BE2C (cell line): ENCODE results near the gene LYRM4.
A peak's percentile ranks its signal among the peaks of the same experiment; 100 is the strongest.

ENCODE experiments used
- DNase-seq: peaks from one replicate; pipeline ENCODE4 v3.0.0-alpha.2; 2020
- H3K27me3 ChIP-seq: fragments of 250-450 bp; sonication (Bioruptor Pico); 2 replicates; pipeline ENCODE4 v1.5.1; 2020; ENCODE audit warnings: mild to moderate bottlenecking
- H3K36me3 ChIP-seq: fragments of 250-450 bp; sonication (Bioruptor Pico); 2 replicates; pipeline ENCODE4 v1.5.1; 2020; ENCODE audit warnings: mild to moderate bottlenecking
- H3K4me1 ChIP-seq: fragments of 250-450 bp; sonication (Bioruptor Pico); 2 replicates; pipeline ENCODE4 v1.5.1; 2020
- H3K4me3 ChIP-seq: 2 replicates; pipeline ENCODE4 v1.5.1; 2011; ENCODE audit warnings: low read depth, low read length
- H3K9me3 ChIP-seq: fragments of 250-450 bp; sonication (Bioruptor Pico); 2 replicates; pipeline ENCODE4 v1.5.1; 2020
- TF ChIP-seq, protein P1 (sequence below): IDR thresholded peaks from 2 replicates; pipeline ENCODE4 v1.5.1; 2012; ENCODE audit warnings: mild to moderate bottlenecking, low read depth, low read length

LYRM4 gene

DNA sequence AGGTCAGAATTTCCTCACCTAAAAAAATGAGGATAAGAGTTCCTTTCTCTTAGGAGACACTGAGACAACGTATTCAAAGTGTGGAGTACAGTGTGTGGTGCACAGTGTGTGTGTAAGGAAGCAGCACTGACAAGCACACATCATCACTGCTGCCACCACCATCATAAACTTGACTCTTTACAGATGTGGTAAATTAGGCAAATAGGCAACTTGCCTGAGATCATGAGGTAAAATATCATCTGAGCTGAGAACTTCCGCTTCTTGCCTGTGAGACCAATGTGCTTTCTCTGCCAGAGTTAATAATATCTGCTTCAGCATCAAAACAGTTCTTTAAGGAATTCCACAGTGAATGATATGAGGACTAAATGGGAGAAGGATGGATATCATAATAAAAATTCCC lies 52.7 kb downstream of the LYRM4 start:
- TF ChIP-seq, protein P1, sequence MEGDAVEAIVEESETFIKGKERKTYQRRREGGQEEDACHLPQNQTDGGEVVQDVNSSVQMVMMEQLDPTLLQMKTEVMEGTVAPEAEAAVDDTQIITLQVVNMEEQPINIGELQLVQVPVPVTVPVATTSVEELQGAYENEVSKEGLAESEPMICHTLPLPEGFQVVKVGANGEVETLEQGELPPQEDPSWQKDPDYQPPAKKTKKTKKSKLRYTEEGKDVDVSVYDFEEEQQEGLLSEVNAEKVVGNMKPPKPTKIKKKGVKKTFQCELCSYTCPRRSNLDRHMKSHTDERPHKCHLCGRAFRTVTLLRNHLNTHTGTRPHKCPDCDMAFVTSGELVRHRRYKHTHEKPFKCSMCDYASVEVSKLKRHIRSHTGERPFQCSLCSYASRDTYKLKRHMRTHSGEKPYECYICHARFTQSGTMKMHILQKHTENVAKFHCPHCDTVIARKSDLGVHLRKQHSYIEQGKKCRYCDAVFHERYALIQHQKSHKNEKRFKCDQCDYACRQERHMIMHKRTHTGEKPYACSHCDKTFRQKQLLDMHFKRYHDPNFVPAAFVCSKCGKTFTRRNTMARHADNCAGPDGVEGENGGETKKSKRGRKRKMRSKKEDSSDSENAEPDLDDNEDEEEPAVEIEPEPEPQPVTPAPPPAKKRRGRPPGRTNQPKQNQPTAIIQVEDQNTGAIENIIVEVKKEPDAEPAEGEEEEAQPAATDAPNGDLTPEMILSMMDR, result no peak
- no peaks in the 10 kb centered on the region for H3K27me3 ChIP-seq
- H3K4me1 ChIP-seq, result peaks cover 12% of the 10 kb centered on the region
- H3K9me3 ChIP-seq, result no peaks in the 10 kb centered on the region
- no peak overlapping the region for H3K4me3 ChIP-seq
- no peak for DNase-seq
- H3K36me3 ChIP-seq, result peaks cover 5% of the 10 kb centered on the region; the same call in 1 of the 2 replicates

DNA sequence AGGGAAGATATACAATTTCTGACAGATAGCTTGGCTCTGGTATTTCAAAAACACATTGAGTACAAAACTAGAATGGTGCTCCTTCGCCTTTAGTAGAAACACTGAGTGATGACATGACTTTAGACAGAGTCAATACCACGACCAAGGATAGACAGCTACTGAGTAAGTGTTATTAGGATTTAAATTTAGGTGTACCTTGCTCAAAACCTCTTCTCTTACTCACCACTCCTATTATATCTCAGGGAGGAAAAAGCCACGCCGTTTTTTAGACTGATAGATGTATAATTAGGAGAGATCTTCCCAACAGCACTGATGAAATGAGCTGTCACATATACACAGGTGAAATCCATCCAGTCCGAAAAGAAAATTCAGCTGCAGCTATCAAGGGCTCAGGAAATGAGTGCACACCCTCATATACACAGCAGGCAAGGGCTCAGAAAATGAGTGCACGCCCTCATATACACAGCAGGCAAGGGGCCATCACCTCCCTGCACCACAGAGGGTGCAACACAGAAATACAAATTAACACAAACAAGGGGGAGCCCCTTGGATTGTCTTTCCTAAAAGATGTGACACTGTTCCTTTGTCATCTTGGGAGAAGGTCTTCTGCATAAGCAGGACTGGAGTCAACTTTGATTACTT lies 53.7 kb downstream of the LYRM4 start:
- TF ChIP-seq, protein P1, result no peak
- DNase-seq, result no peak

DNA sequence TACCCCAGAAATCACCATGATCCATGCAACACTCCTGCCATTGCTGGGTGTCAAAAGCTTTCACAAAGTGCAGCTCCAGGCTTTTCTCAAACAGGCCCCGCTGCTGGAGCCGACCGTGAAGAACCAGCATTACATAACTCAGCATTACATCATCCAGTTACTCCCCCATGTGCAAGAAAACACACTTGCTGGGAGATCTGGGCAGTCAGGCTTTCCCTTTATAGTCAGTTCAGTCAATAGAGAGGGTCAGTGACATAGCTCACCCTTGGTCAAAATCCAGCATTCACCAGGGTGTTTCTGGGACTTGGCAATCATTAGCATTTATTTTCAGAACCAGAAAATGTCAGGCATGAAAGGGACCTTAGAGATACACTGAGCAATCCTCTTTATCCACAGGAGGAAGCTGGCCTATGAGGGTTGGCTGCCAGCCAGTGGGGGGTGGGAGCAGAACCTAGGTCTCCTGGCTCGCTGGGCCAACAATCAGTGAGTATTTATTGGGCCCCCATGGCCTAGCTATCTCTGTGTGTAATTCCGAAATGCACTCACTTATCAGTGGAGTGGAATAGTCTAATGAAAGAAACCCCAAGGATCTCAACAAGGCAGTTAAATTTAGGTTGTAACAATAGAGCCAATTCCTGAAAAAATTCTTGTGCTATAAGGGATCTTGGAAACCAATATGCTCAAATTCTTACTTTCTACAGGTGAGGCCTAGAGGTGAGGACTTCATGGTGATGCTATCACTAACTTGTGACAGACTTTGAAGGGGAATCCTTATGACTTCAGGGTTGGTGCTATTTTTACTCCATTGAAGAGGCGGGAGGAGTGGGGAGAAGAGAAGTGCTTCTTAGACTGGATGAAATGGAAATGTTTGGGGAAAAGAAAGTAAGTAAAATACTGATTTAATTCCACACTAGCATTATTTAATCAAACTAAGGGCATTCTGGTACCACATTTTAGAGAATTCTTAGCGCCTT lies 54.6 kb downstream of the LYRM4 start:
- TF ChIP-seq, protein P1, result no peak
- H3K4me3 ChIP-seq, result no peak overlapping the region
- H3K9me3 ChIP-seq, result no peaks in the 10 kb centered on the region
- peaks cover 12% of the 10 kb centered on the region for H3K4me1 ChIP-seq
- no peaks in the 10 kb centered on the region for H3K27me3 ChIP-seq
- peak; percentile 74 for DNase-seq
- no peaks in the 10 kb centered on the region for H3K36me3 ChIP-seq

More for the DNA sequence above, 53.7 kb downstream of the LYRM4 start:
- H3K36me3 ChIP-seq, result no peaks in the 10 kb centered on the region
- peaks cover 12% of the 10 kb centered on the region for H3K4me1 ChIP-seq
- H3K9me3 ChIP-seq, result no peaks in the 10 kb centered on the region
- H3K4me3 ChIP-seq, result no peak overlapping the region
- H3K27me3 ChIP-seq, result no peaks in the 10 kb centered on the region

DNA sequence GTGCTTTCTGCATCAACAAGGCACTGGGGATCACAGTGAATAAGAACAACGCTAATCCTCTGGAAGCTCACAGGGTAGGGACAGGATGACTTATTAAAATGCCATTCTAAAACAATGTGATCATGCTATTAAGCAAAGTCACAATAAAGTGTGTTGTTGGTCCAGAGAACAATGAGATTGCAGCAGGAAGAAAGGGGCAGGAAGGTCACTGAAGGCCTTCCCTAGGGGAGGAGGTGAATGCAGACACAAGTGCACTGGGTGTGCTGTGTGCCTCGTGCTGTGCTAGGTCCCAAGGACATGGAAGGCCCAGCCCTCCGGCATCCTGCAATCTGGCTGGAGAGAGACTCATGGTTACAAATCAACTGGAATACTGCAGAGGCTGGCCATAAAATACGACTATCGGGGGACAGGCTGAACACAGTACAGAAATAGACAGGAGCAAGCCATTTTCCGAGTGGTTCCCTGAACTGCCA lies 55.7 kb downstream of the LYRM4 start:
- Histone ChIP-seq H3K4me3 (no peak overlapping the region), H3K9me3 (no peaks in the 10 kb centered on the region), H3K27me3 (no peaks in the 10 kb centered on the region), H3K36me3 (no peaks in the 10 kb centered on the region), H3K4me1 (peaks cover 12% of the 10 kb centered on the region)
- TF ChIP-seq, protein P1, result no peak
- DNase-seq, result no peak

DNA sequence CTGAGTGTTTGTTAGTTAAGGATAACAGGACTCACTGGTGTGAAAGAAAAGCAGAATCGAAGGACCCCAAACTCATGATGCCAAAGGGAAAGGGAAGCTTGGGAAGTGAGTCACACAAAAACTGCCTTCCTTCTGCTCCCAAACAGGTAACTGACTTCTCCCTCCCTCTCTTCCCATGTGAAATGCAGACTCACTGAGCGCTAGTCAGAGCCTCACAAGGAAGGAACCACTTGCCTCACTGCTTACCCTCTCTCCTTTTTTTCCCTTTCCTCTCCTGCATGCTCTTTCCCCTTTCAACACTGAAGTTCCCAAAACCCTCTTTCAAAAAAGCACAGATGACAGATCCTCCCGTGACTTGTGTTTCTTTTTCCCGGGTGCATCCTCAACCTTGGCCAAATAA lies 56.4 kb downstream of the LYRM4 start:
- Histone ChIP-seq H3K4me3 (no peak overlapping the region), H3K36me3 (no peaks in the 10 kb centered on the region), H3K4me1 (peaks cover 12% of the 10 kb centered on the region), H3K27me3 (no peaks in the 10 kb centered on the region), H3K9me3 (no peaks in the 10 kb centered on the region)
- TF ChIP-seq, protein P1, result no peak
- DNase-seq, result no peak

DNA sequence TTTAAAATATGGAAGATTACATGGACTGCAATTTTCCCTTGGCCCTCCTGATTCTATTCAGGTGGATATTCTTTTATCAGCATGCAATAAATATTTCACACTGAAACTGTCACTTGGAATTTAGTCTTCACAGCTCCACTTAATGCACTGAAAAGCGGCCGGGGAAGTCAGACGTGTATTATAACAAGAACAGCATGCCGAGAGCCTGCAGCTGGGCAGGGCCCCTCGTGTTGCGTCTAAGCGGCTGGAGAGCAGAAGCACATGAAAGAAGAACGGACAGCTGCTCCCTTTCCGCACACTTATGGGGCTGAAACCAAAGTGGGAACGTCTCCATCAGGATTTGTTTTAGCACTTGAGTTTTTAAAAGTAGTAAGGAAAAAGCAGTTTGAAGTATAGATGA lies 57.2 kb downstream of the LYRM4 start:
- Histone ChIP-seq H3K36me3 (no peaks in the 10 kb centered on the region), H3K9me3 (no peaks in the 10 kb centered on the region), H3K4me3 (no peak overlapping the region), H3K27me3 (no peaks in the 10 kb centered on the region), H3K4me1 (peaks cover 12% of the 10 kb centered on the region)
- TF ChIP-seq, protein P1, result no peak
- DNase-seq, result no peak
